GM10248 (cell line): ENCODE data around the gene CNTROB.

Experiments used
- CTCF ChIA-PET: fragments of 300-600 bp; sonication (Branson Sonifier 250); formaldehyde crosslinking; extraction: SDS; loops from one replicate; lab custom pipeline; 2021; ENCODE audit warnings: antibody characterized with exemption; lab: Yijun Ruan, JAX
- POLR2A ChIA-PET: fragments of 350-650 bp; sonication (Branson Sonifier 250); formaldehyde crosslinking; extraction: SDS; loops from one replicate; lab custom pipeline; 2020; ENCODE audit warnings: antibody characterized with exemption; lab: Yijun Ruan, JAX
- DNase-seq: peaks from one replicate; pipeline ENCODE4 v3.0.0; 2012; ENCODE audit errors: extremely low spot score
- TF ChIP-seq, protein P1 (sequence below): IDR thresholded peaks from 2 replicates; pipeline ENCODE4 v1.5.1; 2012; ENCODE audit warnings: mild to moderate bottlenecking, low read depth; ENCODE audit errors: extremely low read depth, missing control alignments, control extremely low read depth

CNTROB gene

DNA sequence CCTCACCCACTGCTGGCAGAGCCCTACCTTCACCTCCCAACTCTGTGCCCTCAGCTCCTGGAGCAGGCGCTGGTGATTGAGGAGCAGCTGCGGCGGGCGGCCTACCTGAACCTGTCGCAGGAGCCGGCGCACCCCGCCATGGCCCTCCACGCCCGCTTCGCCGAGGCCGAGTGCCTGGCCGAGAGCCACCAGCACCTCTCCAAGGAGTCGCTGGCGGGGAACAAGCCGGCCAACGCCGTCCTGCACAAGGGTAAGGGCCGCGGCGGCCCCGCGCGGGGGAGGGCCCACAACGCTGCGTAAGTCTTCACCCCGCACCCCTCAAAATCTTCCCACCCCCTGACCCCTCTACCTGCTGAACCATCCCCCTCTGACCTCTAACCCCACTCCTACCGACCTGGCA lies 22.9 kb upstream of the CNTROB start:
- DNase-seq, result no peak
- ChIA-PET CTCF (interaction anchor here (1.0 to 15.1 kb wide), 2 partner anchors 46 to 77 kb away, joined by 3 to 234 read pairs; no protein-coding TSS in a partner anchor), POLR2A (no interaction called here)
- TF ChIP-seq, protein P1, sequence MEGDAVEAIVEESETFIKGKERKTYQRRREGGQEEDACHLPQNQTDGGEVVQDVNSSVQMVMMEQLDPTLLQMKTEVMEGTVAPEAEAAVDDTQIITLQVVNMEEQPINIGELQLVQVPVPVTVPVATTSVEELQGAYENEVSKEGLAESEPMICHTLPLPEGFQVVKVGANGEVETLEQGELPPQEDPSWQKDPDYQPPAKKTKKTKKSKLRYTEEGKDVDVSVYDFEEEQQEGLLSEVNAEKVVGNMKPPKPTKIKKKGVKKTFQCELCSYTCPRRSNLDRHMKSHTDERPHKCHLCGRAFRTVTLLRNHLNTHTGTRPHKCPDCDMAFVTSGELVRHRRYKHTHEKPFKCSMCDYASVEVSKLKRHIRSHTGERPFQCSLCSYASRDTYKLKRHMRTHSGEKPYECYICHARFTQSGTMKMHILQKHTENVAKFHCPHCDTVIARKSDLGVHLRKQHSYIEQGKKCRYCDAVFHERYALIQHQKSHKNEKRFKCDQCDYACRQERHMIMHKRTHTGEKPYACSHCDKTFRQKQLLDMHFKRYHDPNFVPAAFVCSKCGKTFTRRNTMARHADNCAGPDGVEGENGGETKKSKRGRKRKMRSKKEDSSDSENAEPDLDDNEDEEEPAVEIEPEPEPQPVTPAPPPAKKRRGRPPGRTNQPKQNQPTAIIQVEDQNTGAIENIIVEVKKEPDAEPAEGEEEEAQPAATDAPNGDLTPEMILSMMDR, result no peak

DNA sequence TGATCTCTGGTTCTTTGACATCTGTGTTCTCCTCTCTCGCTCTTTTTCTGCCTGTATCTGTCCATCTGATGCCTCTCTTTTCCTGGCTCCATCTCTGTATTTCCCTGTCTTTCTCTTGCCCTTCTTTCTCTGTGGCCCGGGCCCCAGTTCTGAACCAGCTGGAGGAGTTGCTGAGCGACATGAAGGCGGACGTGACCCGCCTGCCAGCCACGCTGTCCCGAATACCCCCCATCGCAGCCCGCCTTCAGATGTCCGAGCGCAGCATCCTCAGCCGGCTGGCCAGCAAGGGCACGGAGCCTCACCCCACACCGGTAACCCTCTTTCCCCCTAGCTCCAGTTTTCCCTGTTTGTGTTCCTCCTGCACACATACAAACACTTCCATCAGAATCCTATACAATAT lies 21.7 kb upstream of the CNTROB start:
- CTCF ChIA-PET, result interaction anchor here (1.0 to 15.1 kb wide), 5 partner anchors 9 to 90 kb away, joined by 3 to 234 read pairs (median 10); no protein-coding TSS in a partner anchor
- no peak for DNase-seq
- TF ChIP-seq, protein P1, result no peak
- POLR2A ChIA-PET, result no interaction called here

DNA sequence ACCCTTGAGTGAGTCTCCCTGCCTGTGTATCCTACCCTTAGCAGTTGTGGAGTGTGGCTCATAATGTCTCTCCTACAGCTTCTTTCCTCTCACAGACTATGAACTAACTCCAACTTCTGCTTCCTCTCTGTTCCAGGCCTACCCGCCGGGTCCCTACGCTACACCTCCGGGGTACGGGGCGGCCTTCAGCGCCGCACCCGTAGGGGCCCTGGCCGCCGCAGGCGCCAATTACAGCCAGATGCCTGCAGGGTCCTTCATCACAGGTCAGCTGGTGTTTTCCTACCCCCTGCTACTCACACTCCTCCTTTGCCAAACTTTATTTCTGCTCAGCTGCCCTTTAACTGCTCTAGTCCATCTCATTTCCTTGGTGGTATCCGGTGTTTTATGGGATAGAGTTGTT lies 21.3 kb upstream of the CNTROB start:
- TF ChIP-seq, protein P1, result no peak
- DNase-seq, result no peak
- CTCF ChIA-PET, result interaction anchor here (1.0 to 15.1 kb wide), 6 partner anchors 9 to 91 kb away, joined by 3 to 234 read pairs (median 8); no protein-coding TSS in a partner anchor
- POLR2A ChIA-PET, result no interaction called here

DNA sequence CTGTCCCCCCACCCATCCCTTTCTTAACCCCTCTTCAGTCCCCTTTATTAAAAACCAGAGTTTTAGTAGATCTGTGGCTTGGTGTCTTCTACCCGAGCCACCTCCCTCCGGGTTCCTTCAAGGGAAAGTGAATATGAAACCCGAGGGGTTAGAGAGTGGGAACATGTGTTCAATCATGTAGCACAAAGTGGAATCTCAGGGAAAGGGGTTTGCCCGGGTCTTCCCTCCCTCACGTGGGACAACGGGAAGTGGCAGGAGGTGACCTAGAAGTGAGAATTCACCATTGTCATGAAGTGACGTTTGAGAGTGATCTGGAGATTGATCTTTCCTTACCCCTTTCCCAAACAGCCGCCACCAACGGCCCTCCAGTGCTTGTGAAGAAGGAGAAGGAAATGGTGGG lies 20.9 kb upstream of the CNTROB start:
- ChIA-PET POLR2A (no interaction called here), CTCF (interaction anchor here (0.8 to 15.1 kb wide), 15 partner anchors 9 to 163 kb away, joined by 3 to 234 read pairs (median 6); no protein-coding TSS in a partner anchor)
- TF ChIP-seq, protein P1, result no peak
- DNase-seq, result no peak

DNA sequence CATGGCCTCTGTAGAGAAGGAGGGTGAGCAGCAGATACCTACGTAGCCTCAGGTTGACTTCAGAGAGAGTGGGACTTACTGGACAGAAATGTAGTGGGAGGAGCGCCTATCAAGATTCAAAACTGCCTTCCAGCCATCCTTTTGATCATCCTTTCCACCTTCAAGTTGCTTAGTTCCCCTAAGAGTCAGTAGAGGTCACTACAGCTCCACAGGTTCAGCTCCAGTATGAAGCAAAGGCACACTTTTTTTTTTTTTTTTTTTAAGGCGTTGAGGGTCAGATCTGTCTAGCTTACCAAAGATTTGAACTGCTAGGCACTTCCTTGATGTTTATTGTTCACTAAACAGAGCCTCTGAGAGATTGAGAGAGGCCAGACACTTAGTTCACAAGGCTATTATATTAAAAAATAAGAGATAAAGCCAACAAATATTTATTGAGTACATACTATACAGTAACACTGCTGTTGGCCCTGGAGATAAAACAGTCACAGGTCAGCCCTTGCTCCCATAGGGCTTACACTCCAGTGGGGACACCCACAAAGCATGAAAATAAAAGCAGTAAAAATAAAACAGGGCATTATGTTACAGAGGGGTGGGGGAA lies 19.0 kb upstream of the CNTROB start:
- peak; percentile 75 for DNase-seq
- TF ChIP-seq, protein P1, result peak; percentile 70
- POLR2A ChIA-PET, result interaction anchor here (0.6 to 0.7 kb wide), 2 partner anchors 284 to 326 kb away, joined by 6 to 7 read pairs; no protein-coding TSS in a partner anchor
- CTCF ChIA-PET, result interaction anchor here (0.7 to 15.1 kb wide), 31 partner anchors 10 to 169 kb away, joined by 3 to 234 read pairs (median 5); partner anchors contain the start of genes GUCY2D and TRAPPC1

DNA sequence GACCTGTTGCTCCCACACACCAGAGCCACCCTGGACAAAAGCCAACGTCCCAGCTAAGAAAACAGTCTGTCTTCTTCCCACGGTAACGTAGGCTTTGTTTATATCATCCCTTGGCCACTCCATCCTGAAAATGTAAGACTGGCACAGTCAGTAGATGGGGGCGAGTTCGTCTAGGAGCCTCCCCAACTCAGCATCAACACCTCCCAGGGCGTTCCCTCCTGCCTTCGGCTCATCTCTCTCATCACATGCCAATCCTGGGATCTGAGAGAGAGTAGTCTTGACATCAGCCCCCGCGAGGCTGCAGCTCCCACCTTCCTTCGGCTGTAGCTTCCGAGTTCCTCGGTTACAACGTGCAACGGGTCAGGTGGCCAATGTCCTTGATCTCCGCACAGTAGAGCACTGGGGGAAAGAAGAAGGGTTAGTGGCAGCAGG lies 16.8 kb upstream of the CNTROB start:
- POLR2A ChIA-PET, result interaction anchor here (1.0 to 1.1 kb wide), 3 partner anchors 18 to 70 kb away, joined by 3 to 5 read pairs (median 5); no protein-coding TSS in a partner anchor

More for the DNA sequence above, 16.8 kb upstream of the CNTROB start:
- CTCF ChIA-PET, result interaction anchor here (0.9 to 15.1 kb wide), 8 partner anchors 17 to 145 kb away, joined by 3 to 234 read pairs (median 6); partner anchors contain the start of genes CNTROB, KCNAB3 and TRAPPC1
- TF ChIP-seq, protein P1, result no peak
- no peak for DNase-seq
